ENCODE measurements around the gene ARHGAP22.

ARHGAP22 gene

GRCh38 chr10:48508791-48509772 is 95.8 kb downstream of the ARHGAP22 start:
- DNase-seq = peak; percentile 11

DNA sequence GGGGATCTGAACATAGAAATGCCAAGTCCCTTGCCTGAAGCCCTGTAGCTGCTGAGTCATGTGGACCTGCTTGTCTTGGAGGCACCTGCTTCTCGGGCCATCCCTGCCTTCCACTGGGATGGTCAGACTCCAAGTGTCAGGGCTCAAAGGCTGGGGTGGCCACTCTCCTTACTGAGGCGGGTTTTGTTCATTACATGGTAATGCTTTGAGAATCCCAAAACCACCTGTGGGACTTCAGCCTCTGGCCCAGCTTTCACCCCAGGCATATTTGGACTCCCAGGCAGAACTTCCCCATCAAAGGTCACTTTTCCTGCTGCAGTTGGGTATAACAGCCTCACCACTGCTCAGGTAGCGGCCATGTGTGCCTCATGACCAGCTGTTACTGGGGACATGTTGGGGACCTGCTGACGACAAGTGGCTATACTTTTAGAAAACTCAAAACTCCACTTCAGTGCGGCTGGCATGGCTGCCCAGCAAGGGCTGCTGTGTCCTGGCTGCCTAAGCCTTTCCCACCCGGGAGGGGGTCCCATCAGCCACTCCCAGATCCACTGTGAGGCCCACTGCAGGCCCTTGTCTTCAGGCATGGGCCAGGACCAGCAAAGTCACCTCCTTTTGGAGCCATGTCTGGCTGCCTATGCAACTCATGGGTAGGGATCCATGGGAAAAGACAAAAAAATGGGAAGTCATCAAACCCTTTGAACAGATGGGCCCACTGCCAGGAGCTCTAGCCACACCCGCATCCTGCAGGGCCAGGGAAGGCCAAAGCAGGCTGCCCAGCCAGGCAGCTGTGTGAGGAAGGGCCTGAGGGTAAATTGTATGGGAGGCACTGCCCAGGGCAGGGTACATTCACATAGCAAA is 96.7 kb downstream of the ARHGAP22 start:
- DNase-seq = peak; percentile 12

GRCh38 chr10:48507494-48507893 is 97.4 kb downstream of the ARHGAP22 start:
- DNase-seq = peak; percentile 4

DNA sequence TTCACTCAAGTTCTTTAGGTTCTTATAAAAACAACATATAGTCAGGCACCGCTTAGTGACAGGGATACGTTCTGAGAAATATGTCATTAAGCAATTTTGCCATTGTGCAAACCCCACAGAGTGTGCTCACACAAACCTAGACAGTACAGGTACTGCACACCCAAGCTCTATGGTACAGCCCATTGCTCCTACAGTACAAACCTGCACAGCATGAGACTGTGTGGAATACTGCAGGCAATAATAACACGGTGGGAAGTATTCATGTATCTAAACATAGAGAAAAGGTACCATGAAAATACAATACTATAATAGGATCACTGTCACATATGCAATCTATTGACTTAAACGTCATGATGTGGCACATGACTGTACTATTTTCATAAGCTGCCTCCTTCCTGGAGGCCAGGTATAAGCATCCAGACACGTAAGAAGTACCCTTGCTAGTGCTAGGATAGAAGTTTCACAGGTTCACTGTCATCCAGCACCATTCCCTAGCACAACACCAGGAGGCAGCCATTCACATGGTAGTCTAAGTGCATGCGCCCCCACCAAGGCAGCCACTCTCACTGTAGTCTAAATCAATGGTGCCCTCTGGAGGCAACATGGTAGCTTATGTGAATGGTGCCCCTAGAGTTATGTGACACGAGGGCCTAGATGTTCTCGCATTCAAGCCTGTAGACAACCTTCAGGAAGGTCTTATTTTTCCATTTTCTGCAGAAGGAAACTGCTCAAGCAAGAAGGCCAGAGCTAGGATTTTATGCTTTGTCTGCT is 98.5 kb downstream of the ARHGAP22 start:
- peak; percentile 25 for DNase-seq

DNA sequence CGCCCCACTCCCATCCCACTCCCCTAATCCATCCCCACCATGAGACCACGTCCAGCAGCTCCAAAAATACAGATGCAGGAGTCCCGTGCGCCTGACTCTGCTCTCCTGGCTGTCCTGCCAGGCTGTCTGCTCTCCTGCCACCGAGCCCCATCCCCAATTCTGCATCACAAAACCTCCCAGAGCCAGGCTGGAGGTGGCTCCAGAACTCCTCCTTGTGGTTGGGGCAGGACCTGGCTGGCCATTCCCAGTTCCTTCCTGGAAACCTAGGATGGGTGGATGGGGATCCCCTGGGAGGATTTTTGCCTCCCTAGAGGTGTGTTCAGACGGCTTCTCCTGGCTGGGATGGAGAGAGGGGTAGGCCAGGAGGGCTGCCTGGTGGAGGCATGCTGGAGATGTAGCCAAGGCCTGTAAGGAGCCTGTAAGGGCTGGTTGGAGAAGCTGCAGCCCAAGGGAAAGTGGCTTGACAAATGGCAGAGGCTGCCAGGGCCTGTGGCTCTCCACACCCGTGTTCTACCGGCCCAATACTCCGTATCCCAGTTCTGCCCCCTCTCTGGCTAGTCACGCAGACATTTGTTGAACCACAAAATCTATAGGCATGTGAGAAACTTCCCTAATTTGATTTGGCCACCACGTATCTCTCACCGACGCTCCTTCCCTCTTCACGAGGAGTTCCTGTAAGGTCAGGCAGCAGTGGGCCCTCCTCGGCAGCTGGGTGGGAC is 99.3 kb downstream of the ARHGAP22 start:
- DNase-seq = peak; percentile 7

DNA sequence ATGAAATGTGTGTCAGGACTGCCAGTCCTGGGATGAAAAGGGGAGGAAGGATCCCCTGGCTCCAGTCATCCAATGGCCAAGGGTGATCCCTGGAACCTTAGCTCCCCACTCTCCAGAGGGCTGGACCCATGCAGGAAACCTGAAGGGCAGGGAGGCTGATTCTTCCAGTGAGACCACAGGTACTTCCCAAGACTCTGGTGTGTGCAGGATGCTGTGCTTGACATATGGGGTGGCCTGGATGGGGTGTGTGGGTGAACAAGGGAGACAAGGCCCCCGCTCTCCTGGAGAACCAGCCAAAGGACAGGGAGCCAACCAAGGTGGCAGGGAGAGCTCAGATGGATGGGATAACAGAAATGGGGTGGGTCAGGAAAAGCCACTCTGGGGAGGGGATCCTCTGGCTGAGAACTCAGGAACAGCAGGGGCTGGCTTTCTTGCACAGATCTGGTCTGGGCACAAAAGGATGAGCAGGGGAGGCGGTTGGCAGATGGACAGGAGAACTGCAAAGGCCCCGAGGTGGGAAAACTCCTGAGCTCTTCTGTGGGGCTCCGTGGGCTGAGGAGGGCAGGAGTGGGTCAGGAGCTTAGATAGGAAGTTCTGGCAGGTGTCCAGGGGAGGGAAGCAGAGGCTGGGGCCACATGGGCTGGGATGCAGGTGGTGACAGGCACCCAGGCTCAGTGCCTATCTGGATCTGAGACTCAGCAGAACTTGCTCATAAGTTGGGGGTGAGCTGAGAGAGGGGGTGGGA is 100.6 kb downstream of the ARHGAP22 start:
- DNase-seq = no peak

- DNase-seq = peak; percentile 10
These were observed 101.5 kb downstream of the ARHGAP22 start for GRCh38 chr10:48503293-48503911.

DNA sequence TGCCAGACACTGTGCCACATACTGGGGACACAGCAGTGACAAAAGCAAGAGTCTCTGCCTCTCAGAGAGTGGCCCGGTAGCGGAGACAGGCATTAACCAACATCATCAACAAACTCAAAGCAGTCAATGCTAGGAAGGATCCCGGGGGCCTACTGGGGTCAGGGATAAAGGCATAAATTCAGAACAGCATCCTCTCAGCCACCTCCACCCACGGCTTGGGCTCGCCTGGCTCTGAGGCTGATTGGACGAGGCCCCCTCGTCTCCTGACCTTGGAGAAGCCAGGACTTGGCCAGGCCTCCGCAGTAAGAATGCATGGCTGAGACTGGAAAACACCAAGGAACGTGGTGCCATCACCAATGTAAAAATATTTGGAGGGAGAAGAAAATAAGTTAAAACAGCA is 102.1 kb downstream of the ARHGAP22 start:
- no peak for DNase-seq

DNA sequence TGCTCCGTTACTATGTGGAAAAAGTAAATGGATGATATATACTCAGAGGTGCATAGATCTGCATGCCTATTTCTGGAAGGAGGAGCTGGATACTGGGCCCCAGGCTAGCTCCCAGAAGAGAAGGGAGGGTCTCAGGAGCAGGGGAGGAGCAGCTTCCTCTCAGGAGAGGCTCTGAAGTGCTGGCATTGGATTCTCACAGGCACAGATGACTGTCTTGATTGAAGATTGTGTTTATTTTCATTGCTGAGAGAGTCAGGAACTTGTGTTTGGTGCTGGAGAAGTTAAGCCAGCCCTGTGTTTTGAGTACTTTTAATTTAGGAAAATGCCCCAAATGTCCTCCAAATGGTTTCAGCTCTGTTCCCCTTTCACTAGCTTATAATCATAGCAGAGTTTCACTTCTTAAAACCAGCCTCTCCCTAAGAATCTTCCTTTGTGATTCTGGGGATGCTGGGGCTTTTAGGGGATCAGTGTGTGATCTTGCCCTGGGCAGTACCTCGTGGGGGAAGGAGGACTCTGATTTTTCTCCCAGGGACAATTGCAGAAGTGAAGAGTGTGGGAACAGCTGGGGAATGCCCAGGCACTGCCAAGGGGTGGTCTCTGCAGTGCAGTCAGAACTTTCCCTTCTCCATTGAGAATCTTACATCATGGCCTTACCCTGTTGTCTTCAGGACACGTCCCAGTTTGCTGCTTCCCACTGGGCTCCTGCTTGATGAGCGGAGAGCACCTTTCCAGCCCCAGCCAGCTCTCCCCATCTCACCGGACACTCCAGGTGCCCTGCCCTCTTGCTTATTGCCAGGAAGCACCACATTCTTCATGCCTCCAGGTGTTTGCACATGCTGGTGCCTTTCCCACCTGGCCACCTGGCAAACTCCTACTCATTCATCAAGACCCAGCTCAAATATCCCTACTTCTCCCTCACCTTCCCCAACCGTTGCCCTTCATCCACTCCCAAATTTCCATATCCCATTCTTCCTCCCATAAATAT is 102.8 kb downstream of the ARHGAP22 start:
- peak; percentile 10 for DNase-seq

- peak; percentile 8 for DNase-seq
These were observed 103.6 kb downstream of the ARHGAP22 start for GRCh38 chr10:48501226-48501625.

- DNase-seq = no peak
These were observed 104.1 kb downstream of the ARHGAP22 start for GRCh38 chr10:48500771-48501170.

DNA sequence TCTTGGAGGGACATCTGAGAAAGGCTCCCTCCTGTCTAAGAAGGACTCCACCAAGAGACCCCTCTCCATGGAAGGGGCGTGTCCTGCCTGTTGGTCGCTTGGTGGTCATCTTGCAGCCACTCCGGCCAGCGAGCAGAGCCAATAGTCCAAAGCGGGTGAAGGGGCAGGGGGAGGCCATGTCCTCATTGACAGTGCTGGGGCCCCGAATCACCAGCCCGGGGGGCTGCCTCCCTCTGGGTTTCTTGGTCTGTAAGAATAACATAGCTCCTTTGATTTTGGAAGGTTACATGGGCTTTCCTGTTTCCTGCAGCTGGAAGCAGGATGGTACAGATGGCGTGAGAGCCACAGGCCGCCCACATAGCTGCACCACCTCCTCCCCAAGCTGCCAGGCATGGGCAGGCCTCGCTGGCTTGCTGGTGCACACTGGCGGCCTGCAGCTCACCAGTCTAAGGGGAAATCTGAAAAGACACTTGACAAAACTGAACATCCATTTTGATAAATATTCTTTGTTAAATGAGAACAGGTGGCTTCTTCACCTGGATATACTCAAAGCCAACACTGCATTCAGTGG is 105.8 kb downstream of the ARHGAP22 start:
- peak; percentile 11 for DNase-seq

- DNase-seq = peak; percentile 12
These were observed 106.8 kb downstream of the ARHGAP22 start for GRCh38 chr10:48497780-48498770.

GRCh38 chr10:48496831-48497779 is 107.8 kb downstream of the ARHGAP22 start:
- peak; percentile 11 for DNase-seq

GRCh38 chr10:48496105-48496830 is 108.6 kb downstream of the ARHGAP22 start:
- peak; percentile 3 for DNase-seq
